GDM1 (cell line): Measurements from ENCODE around the gene OR51T1.
"Not testable (repeated sequence)": the region's sequence is repeated elsewhere in the genome, so short reads cannot be mapped to it uniquely, and the experiment has no call there.

ENCODE experiments used
- DNase-seq: peaks from one replicate; lab custom pipeline; 2025; lab: John Stamatoyannopoulos, UW

The OR51T1 gene, protein sequence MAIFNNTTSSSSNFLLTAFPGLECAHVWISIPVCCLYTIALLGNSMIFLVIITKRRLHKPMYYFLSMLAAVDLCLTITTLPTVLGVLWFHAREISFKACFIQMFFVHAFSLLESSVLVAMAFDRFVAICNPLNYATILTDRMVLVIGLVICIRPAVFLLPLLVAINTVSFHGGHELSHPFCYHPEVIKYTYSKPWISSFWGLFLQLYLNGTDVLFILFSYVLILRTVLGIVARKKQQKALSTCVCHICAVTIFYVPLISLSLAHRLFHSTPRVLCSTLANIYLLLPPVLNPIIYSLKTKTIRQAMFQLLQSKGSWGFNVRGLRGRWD

DNA sequence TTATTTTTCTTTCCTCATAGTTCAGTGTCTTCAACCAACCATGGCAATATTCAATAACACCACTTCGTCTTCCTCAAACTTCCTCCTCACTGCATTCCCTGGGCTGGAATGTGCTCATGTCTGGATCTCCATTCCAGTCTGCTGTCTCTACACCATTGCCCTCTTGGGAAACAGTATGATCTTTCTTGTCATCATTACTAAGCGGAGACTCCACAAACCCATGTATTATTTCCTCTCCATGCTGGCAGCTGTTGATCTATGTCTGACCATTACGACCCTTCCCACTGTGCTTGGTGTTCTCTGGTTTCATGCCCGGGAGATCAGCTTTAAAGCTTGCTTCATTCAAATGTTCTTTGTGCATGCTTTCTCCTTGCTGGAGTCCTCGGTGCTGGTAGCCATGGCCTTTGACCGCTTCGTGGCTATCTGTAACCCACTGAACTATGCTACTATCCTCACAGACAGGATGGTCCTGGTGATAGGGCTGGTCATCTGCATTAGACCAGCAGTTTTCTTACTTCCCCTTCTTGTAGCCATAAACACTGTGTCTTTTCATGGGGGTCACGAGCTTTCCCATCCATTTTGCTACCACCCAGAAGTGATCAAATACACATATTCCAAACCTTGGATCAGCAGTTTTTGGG, at the start of gene OR51T1:
TSS of gene OR51T1 (plus strand) at position 41 of the 641 bp plus-strand sequence. CDS start at position 41, 0 bp downstream.
- no peak for DNase-seq

DNA sequence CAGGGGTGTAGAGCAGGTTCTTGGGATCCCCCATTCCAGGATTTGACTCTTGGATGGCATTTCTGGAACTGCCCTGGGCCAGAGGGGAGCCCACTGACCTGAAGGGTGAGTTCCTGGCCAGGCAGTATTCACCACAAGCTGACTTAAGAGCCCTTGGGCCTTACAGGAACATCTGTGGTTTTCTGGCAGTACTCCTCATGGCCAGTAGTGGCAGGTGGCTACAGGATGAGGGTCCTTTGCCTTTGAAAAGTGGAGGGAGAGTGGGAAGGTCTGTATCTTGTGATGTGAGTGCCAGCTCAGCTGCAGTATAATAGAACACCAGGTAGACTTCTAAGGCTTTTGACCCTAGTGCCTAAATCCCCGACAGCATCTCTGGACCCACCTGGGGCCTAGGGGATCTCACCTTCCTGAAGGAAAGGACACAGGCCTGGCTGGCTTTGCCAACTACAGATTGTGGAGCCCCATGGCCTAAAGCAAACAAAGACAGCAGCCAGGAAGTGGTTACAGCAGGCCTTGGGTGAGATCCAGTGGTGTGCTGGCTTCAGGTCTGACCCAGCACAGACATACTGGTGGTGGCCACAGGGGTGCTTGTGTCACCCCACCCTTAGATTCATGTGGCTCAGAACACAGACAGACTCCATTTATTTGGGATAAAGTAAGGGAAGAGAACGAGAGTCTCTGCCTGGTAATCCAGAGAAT, 41.7 kb upstream of the OR51T1 start:
- no peak for DNase-seq

DNA sequence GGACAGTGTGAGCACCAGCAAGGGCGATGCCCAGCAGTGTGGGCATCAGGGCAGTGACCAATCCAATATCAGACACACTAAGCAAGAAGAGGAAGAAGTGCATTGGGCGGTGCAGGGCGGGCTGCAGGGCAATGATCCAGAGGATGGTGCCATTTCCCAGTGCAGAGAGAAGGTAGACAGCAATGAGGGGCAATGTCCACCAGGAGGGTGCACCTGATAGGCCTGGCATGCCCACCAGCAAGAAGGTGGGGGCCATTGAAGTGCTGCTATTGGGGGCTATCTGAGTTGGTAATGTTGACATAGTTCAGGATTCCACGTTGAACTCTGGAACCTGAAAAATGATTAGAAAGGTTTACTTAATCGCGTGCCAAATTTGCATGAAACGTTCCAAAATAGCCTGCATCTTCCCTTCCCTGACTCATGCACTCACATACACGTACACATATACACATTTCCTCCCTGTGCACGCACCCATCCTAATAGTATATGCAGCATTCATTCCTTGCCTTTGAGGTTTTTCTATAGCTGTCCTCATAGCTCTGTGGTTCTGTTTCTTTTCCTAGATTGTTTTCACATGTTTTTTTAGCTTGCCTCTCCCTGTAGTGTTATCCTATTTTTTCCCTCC, 32.7 kb upstream of the OR51T1 start, which contains the start of gene OR51S1:
TSS of gene OR51S1 (minus strand) at position 301 of the 625 bp plus-strand sequence. CDS start at position 301, 0 bp downstream.
- DNase-seq, result no peak

DNA sequence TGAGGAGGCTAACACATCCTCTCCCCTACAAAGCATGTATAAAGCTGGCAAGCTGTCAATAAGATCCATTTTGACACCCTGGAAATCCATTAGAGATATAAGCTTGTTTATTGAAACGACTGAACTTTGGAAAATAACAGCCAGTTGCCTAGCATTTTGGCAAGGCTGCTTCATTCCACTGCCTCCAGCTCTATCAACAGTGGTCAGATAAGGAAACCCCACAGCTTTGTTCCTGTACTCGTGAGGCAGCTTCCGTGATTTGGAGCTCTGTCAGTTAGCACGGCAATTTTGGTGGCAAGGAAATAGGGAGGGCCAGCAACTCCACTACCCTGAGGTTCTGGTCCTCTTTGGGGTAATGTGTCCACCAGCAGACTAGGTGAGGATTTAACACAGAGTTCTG, 30.7 kb upstream of the OR51T1 start:
- DNase-seq, result no peak

DNA sequence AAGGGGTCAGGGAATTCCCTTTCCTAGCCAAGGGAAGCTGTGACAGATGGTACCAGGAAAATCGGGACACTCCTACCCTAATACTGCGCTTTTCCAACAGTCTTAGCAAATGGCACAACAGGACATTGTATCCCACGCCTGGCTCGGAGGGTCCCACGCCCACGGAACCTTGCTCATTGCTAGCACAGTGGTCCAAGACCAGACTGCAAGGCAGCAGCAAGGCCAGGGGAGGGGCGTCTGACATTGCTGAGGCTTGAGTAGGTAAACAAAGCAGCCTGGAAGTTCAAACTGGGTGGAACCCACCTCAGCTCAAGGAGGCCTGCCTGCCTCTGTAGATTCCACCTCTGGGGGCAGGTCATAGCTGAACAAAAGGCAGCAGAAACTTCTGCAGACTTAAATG, 27.4 kb upstream of the OR51T1 start:
- not testable (repeated sequence) for DNase-seq

DNA sequence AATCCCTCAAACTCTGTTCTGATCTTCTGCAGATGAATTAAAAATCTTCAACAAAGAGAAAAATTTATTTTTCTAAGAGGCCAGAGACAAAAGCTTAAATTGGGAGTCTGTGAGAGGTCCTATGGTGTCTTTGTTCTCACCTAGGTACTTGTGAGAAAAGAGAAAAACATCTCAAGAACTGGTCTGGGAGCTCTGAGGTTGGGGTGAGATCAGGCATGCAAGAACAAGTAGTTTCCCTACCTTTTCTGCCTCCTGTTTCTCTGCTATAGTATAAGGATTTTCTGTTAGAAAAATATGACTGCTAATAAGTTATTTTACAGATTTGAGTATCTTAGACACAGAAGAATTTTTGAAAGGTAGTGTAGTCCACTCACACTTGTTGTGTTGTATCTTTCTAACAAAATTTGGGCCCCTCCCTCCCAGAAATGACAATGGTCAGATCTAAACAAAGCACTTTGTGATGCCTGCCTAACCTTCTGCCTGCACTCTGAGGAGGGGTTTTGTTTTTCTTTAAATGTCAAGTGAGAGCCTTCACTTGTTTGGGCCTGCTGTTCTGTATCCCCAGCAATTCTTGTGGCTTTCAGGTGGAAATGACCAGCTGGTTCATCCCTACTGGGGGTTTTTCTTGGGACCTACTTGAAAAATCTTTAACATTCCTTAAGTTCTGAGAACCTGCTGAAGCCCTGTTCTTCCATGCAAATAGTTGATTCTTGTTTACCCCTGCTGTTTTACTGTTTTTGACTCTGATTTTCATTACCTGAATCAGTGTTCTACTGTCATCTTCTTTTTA, 19.1 kb upstream of the OR51T1 start:
- DNase-seq, result no peak

DNA sequence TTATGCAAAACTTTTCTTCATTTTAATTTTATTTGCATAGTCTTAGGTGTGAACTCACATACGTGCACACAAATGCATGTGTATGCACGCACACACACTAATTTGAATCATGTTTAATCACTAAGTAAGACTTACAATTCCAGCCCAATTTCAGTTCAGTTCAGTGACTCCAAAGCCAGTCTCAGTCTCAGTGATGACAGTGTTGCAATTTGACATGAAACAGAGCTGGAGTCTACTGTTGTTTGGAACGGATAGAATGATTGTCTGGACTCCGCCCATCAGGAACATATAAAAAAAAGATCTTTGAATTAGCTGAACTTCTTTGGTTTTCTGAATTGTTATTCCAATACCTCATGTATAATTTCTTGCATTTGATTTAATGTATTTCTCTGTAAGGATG, 17.8 kb upstream of the OR51T1 start:
- no peak for DNase-seq

DNA sequence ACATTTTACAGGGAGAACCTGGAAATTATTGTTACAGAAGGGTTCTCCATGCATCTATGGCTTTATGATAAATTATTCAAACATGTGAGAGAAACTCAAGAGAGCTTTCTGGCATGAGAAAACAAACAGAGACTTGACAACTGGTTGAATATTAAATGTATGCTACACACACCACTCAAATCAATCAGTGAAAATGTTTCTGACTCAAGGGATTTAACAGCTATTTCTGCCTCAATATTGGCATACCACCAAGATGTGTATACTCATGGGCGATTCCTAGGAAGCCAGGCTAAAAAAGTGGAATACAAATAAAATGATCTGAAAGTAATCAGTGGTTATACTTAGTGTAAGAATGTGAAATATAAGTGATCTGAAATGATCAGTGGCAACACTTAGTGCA, 15.8 kb upstream of the OR51T1 start:
- no peak for DNase-seq

DNA sequence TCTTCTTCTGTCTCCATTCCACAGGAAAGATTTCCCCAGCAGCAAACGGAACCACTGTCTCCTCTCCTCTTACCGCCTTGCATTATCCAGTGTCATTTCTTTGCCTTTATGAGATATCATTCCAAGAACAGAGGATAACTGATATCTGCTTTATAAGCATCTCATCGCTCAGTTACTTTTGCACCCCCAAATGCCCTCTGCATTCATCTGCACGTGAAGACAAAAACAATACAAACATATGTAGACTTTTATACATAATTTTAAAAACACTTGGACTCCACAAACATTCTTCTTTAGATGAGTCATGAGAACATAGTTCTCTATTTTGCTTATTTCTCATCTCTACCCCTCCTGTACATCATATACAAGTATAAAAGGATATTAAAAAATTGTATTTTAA, 512 bp upstream of the OR51T1 start:
- no peak for DNase-seq

DNA sequence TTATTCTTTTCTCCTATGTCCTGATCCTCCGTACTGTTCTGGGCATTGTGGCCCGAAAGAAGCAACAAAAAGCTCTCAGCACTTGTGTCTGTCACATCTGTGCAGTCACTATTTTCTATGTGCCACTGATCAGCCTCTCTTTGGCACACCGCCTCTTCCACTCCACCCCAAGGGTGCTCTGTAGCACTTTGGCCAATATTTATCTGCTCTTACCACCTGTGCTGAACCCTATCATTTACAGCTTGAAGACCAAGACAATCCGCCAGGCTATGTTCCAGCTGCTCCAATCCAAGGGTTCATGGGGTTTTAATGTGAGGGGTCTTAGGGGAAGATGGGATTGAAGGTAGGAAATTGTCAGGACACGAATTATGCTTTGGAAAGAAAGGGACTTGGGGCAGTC, 843 bp downstream of the OR51T1 start:
- DNase-seq, result no peak

DNA sequence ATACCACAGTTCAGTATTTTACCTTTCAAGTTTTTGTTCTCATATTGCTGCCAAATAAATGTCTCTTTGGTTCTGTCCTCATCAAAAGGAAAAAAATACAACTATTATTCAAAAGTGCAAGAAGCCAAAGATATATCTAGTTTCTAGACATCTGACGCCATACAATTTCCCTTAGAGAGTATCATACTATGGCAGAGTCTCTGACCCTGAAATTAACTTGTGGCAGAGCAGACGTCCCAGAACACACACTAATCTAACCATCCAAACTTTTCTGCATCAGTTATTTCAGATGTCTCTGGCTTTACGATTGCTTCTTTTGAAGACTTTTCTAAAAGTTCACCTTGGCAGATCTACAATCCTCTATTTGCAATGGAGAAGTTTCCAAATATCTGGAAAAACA, 2.7 kb downstream of the OR51T1 start:
- DNase-seq, result no peak

DNA sequence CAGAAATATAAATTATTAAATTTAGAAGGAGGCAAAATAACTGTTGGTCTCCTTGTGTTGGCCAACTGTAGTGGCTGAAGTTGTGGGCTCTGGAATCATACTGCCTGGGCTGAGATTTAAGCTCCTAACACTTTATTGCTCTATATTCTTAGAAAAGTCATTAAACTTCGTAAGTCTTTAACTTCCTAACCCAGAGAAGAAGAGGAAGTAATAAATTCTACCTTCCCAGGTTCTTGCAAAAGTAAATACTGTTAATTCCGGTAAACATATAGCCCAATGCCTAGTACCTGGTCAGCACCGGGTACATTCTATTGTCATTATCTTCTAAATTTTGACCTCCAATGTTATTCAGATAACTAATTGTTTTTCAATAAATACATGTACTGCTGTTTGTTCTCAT, 4.5 kb downstream of the OR51T1 start:
- no peak for DNase-seq

DNA sequence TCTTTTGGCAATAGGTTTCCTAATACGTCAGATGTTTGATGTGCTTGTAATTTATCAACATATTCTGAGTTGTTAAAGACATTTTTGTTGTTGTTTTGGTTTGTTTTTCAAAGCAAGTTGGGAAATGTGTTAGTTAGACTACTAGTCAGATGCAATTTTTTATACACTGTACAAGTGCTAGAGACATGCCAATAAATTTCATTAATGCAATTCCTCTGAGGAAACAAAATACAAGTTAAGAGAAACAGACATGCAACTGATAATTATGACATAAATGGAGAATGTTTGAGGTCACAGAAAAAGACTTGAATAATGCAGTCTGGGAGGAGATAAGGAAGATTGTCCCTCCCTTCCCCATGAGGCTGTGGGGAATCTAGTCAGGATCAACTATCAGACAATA, 5.9 kb downstream of the OR51T1 start:
- DNase-seq, result no peak

DNA sequence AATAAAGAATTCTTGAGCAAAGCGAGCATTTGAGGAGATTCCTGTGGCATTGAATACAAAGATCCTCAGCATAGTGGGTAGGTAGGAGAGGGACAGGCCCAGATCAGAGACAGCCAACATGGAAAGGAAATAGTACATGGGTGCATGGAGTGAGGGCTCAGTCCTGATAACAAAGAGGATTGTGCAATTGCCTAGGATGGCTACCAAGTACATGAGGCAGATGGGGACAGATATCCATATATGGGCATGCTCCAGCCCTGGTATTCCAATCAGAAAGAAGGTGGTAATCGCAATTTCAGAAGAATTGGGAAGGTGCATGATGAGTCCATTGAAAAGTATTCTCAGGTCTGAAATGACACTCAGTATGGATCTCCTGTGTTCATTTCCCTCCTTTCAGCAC, 8.6 kb downstream of the OR51T1 start:
- DNase-seq, result no peak

DNA sequence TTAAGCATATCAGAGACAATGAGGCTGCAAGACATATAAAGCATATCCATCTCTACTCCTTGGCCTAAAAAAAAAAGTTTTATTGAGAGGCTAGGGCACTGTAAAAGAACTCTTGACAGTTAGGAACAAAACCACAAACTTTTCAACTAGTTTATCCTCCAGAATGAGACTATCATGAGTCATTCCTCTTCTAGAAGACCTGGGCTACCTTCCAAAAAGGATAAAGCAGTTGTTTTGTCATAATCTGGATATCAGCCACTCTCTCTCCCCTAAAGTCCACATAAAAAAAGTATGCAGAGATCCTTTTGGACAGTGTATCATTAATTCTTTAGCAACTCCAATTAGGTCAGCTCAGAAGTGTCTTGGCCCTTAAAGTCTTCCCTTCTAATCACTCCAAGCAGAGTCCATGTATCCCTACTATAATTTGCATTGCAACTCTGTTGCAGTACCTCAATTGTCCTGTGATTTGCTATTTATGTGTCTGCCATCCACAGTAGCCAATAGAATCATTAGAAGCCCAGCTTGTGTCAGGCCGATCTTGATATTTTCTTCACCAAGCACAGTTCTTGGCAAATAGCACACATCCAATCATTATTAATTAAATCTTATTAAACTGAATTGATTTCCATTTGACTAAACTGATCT, 10.4 kb downstream of the OR51T1 start:
- DNase-seq, result no peak

DNA sequence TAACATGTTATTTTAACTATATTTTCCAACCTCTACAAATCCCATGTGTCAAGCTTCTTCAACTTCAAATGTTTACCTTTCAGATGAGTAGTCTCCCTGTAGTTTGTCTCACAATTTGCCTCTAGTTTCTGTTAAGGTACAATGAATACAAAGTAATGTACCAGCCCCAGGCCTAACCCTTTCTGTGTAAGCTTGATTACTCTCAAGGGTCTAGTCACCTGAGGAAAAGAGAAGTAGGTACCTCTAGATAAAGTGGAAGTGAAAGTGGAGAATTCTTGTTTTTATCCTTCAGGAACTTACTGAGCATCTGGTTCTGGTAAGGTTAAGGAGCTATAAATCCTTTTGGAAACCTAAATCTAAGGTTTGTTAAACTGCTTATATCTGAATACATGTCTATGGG, 21.8 kb downstream of the OR51T1 start, which contains the start of gene OR51A7:
TSS of gene OR51A7 (plus strand) at position 300 of the 400 bp plus-strand sequence. CDS start 3,587 bp downstream, outside the sequence.
- DNase-seq, result no peak

DNA sequence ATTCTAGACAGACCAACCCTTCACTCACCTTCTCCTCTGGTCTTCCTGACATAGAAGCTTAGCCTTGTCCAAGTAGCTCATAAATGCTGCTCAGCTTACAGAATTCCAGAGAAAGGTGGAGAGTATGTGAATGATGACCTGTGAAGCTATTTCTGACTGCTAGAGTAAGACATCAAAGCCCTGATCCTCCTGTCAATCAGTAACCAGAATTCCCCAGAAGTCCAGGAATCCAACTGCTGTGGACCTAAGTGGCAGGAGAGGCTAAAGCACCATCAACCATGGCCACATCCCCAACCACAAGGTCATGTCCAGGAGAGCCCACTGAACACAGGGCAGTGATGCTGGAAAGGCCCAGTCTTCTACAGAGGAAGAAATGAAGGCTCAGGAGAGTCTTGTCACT, 34.9 kb downstream of the OR51T1 start:
- no peak for DNase-seq

DNA sequence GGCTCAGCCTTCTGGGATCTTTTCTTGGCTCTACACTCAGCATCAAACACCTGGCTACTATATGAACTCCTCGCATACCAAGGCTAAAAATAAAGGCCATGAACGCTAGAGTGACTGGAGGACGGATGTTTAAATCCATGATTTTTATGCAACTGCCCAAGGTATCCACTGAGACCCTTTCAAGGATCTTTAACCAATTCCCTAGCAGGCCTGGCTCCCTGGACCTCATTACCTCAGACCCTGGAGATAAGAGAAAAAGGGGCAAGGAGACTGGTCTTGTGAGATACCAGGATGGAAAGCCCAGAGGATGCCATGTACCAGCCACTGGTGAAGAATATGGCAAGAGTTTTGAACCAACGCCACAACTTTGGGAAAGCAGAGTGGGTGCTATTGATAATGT, 37.5 kb downstream of the OR51T1 start, which contains the start of gene OR51G2:
TSS of gene OR51G2 (minus strand) at position 101 of the 400 bp plus-strand sequence. CDS start 3,687 bp downstream, outside the sequence.
- no peak for DNase-seq

DNA sequence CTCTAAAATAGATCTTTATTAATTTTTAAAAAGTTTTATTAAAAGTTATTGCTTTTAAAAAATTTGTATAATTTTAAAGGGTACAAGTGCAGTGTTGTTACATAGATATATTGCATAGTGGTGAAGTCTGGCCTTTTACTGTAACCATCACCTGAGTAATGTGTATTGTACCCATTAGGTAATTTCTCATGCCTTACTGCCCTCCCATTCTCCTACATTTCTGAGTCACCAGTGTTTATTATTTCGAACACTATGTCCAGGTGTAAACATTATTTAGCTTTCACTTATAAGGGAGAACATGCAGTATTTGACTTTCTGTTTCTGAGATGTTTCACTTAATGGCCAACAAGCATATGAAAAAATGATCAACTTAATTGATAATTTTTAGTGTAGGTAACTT, 40.1 kb downstream of the OR51T1 start:
- DNase-seq, result no peak

DNA sequence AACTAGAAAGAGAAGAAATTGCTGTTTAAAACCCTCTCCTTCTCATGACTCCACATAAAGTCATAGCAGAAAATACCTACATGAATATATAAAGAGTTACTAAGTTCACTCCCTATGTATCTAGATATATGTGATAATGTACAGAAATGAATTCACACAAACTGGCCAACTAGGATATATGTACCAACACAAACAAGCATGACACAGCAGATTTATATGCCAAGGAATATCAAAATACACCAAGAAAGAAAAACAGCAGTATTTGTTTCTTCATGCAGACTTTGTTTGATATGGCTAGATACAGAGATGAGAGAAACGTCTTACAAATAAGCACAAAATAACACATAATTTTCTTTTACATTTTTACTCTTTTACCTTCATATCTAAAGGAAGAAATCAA, 40.6 kb downstream of the OR51T1 start:
- DNase-seq, result no peak

DNA sequence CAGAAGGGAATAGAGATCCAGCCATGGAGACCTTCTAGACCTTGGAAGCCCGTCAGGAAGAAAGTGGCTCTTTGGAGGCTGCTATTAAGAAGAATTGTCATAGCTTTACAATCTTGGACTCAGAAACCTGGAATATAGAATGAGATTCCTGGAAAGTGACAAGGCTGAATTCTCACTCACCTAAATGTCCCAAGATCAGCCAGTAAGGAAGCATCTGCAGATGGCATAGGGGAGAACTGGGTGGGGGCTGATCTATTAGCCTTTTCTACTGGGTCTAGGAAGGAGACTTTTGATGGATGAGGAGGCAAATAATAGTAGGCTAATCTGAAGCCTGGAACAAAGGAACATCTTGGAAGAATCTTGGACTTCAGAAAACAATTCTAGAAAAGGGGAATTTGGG, 42.5 kb downstream of the OR51T1 start, which contains the start of gene OR51G1:
TSS of gene OR51G1 (minus strand) at position 101 of the 400 bp plus-strand sequence. CDS start at position 101, 0 bp downstream.
- no peak for DNase-seq
